Measurements from ENCODE around the gene ARID1B.

DNA sequence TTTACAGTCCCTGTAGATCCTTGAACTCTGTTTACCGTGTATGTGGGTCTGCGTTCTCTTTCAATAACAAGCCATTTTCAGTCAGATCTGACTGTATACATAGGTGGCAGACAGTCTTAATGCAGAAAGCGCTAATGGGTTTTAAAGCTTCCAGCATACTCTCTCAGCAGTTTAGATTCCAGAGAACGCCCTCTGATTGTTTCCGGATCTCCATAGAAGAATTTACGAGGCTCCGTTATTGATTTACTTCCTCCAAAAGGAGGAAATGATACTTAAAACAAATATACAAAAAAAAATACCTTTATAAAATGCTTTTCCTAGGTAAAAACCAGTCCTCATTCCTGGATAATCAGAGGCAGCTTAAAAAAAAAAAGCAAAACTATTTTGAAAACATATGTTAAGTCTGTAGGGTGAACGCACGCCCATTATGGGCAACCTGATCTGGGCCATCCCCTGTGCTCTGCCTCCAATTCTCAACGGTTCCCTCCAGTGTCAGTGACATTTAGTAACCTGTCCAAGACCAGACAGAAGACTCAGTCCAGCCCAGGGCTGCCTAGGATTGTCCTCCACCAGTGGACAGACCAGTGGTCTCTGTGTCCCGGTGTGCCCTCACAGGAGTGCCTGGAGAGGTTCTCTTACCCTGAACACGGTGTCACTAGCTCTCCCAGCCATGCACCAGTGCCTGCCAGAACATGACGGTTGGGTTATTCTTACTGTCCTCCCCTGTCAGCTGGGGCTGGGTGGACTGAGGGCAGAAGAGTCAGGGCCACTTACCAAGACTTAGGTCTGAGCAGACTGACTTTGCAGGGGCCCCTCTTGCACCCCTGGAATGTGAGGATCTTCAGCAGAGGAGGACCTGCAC is 217.3 kb downstream of the ARID1B start:
- TF ChIP-seq, protein P1, sequence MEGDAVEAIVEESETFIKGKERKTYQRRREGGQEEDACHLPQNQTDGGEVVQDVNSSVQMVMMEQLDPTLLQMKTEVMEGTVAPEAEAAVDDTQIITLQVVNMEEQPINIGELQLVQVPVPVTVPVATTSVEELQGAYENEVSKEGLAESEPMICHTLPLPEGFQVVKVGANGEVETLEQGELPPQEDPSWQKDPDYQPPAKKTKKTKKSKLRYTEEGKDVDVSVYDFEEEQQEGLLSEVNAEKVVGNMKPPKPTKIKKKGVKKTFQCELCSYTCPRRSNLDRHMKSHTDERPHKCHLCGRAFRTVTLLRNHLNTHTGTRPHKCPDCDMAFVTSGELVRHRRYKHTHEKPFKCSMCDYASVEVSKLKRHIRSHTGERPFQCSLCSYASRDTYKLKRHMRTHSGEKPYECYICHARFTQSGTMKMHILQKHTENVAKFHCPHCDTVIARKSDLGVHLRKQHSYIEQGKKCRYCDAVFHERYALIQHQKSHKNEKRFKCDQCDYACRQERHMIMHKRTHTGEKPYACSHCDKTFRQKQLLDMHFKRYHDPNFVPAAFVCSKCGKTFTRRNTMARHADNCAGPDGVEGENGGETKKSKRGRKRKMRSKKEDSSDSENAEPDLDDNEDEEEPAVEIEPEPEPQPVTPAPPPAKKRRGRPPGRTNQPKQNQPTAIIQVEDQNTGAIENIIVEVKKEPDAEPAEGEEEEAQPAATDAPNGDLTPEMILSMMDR (IDR thresholded peaks at IDR 0.05) = no peak
- no peak for TF ChIP-seq POLR2A (IDR thresholded peaks at IDR 0.05)
